HEK293 (cell line): ENCODE data around the gene RAB39A.

Experiments
- IKZF3 ChIP-seq: fragments of 450-650 bp; IDR thresholded peaks from 2 replicates; pipeline ENCODE4 v1.5.0; 2018; ENCODE audit warnings: missing biosample characterization, mild to moderate bottlenecking, missing genetic modification characterization, moderate library complexity
- KLF1 ChIP-seq: fragments of 450-650 bp; formaldehyde crosslinking; IDR thresholded peaks from 2 replicates; pipeline ENCODE4 v1.5.1; 2016; ENCODE audit warnings: missing biosample characterization, missing genetic modification characterization
- KLF10 ChIP-seq: fragments of 450-650 bp; IDR thresholded peaks from 2 replicates; pipeline ENCODE4 v1.5.1; 2018; ENCODE audit warnings: missing biosample characterization, mild to moderate bottlenecking, missing genetic modification characterization
- MZF1 ChIP-seq: fragments of 450-650 bp; formaldehyde crosslinking; IDR thresholded peaks from 2 replicates; pipeline ENCODE4 v1.5.1; 2017; ENCODE audit warnings: missing biosample characterization, missing genetic modification characterization, borderline replicate concordance
- RBAK ChIP-seq: fragments of 450-650 bp; formaldehyde crosslinking; IDR thresholded peaks from 2 replicates; pipeline ENCODE4 v1.5.1; 2016; ENCODE audit warnings: missing biosample characterization, missing genetic modification characterization
- REPIN1 ChIP-seq: fragments of 450-650 bp; formaldehyde crosslinking; IDR thresholded peaks from 2 replicates; pipeline ENCODE4 v1.5.1; 2017; ENCODE audit warnings: missing biosample characterization, missing genetic modification characterization, low read depth
- SP2 ChIP-seq: fragments of 450-650 bp; formaldehyde crosslinking; IDR thresholded peaks from 2 replicates; pipeline ENCODE4 v1.5.1; 2016; ENCODE audit warnings: missing biosample characterization, missing genetic modification characterization
- SP7 ChIP-seq: fragments of 450-650 bp; formaldehyde crosslinking; IDR thresholded peaks from 2 replicates; pipeline ENCODE4 v1.5.1; 2016; ENCODE audit warnings: missing biosample characterization, missing genetic modification characterization
- YY1 ChIP-seq: fragments of 450-650 bp; formaldehyde crosslinking; IDR thresholded peaks from 2 replicates; pipeline ENCODE4 v1.5.1; 2018; ENCODE audit warnings: missing biosample characterization, missing genetic modification characterization
- YY2 ChIP-seq: fragments of 450-650 bp; formaldehyde crosslinking; IDR thresholded peaks from 2 replicates; pipeline ENCODE4 v1.5.1; 2016; ENCODE audit warnings: missing biosample characterization, missing genetic modification characterization
- ZBTB1 ChIP-seq: fragments of 450-650 bp; formaldehyde crosslinking; IDR thresholded peaks from 2 replicates; pipeline ENCODE4 v1.5.1; 2016; ENCODE audit warnings: missing biosample characterization, missing genetic modification characterization
- ZBTB21 ChIP-seq: fragments of 450-650 bp; formaldehyde crosslinking; IDR thresholded peaks from 2 replicates; pipeline ENCODE4 v1.5.1; 2017; ENCODE audit warnings: missing biosample characterization, missing genetic modification characterization
- ZFHX2 ChIP-seq: fragments of 450-650 bp; formaldehyde crosslinking; conservative IDR thresholded peaks from 2 replicates; pipeline ENCODE4 v1.5.1; 2016; ENCODE audit warnings: missing biosample characterization, missing genetic modification characterization
- ZFP69B ChIP-seq: fragments of 450-650 bp; formaldehyde crosslinking; IDR thresholded peaks from 2 replicates; pipeline ENCODE4 v1.5.1; 2016; ENCODE audit warnings: missing biosample characterization, missing genetic modification characterization
- ZIC2 ChIP-seq: fragments of 450-650 bp; formaldehyde crosslinking; IDR thresholded peaks from 2 replicates; pipeline ENCODE4 v1.5.1; 2016; ENCODE audit warnings: missing biosample characterization, missing genetic modification characterization
- ZNF155 ChIP-seq: fragments of 450-650 bp; formaldehyde crosslinking; IDR thresholded peaks from 2 replicates; pipeline ENCODE4 v1.5.1; 2016; ENCODE audit warnings: missing biosample characterization, missing genetic modification characterization
- ZNF214 ChIP-seq: fragments of 450-650 bp; formaldehyde crosslinking; IDR thresholded peaks from 2 replicates; pipeline ENCODE4 v1.5.1; 2017; ENCODE audit warnings: missing biosample characterization, mild to moderate bottlenecking, missing genetic modification characterization, borderline replicate concordance
- ZNF292 ChIP-seq: fragments of 450-650 bp; formaldehyde crosslinking; IDR thresholded peaks from 2 replicates; pipeline ENCODE4 v1.5.1; 2016; ENCODE audit warnings: low read depth, missing biosample characterization, missing genetic modification characterization, borderline replicate concordance
- ZNF335 ChIP-seq: fragments of 450-650 bp; formaldehyde crosslinking; conservative IDR thresholded peaks from 2 replicates; pipeline ENCODE4 v1.5.1; 2016; ENCODE audit warnings: missing biosample characterization, missing genetic modification characterization
- ZNF416 ChIP-seq: fragments of 450-650 bp; formaldehyde crosslinking; IDR thresholded peaks from 2 replicates; pipeline ENCODE4 v1.5.1; 2016; ENCODE audit warnings: missing biosample characterization, missing genetic modification characterization
- ZNF449 ChIP-seq: fragments of 450-650 bp; formaldehyde crosslinking; IDR thresholded peaks from 2 replicates; pipeline ENCODE4 v1.5.1; 2017; ENCODE audit warnings: missing biosample characterization, mild to moderate bottlenecking, missing genetic modification characterization, moderate library complexity
- ZNF501 ChIP-seq: fragments of 450-650 bp; formaldehyde crosslinking; IDR thresholded peaks from 2 replicates; pipeline ENCODE4 v1.5.1; 2016; ENCODE audit warnings: missing biosample characterization, missing genetic modification characterization
- ZNF521 ChIP-seq: fragments of 450-650 bp; formaldehyde crosslinking; IDR thresholded peaks from 2 replicates; pipeline ENCODE4 v1.5.1; 2017; ENCODE audit warnings: missing biosample characterization, mild to moderate bottlenecking, missing genetic modification characterization
- ZNF529 ChIP-seq: fragments of 450-650 bp; formaldehyde crosslinking; IDR thresholded peaks from 2 replicates; pipeline ENCODE4 v1.5.1; 2017; ENCODE audit warnings: missing genetic modification characterization, missing biosample characterization; ENCODE audit not compliant: insufficient replicate concordance
- ZNF549 ChIP-seq: fragments of 450-650 bp; IDR thresholded peaks from 2 replicates; pipeline ENCODE4 v1.5.1; 2018; ENCODE audit warnings: missing biosample characterization, missing genetic modification characterization, mild to moderate bottlenecking, inconsistent platforms, moderate library complexity
- ZNF555 ChIP-seq: fragments of 450-650 bp; formaldehyde crosslinking; conservative IDR thresholded peaks from 2 replicates; pipeline ENCODE4 v1.5.1; 2017; ENCODE audit warnings: missing biosample characterization, mild to moderate bottlenecking, missing genetic modification characterization, inconsistent platforms
- ZNF600 ChIP-seq: fragments of 450-650 bp; formaldehyde crosslinking; IDR thresholded peaks from 2 replicates; pipeline ENCODE4 v1.5.1; 2016; ENCODE audit warnings: missing biosample characterization, missing genetic modification characterization
- ZNF654 ChIP-seq: fragments of 450-650 bp; formaldehyde crosslinking; IDR thresholded peaks from 2 replicates; pipeline ENCODE4 v1.5.1; 2016; ENCODE audit warnings: low read depth, missing biosample characterization, missing genetic modification characterization
- ZNF830 ChIP-seq: fragments of 450-650 bp; IDR thresholded peaks from 2 replicates; pipeline ENCODE4 v1.5.0; 2018; ENCODE audit warnings: missing biosample characterization, missing genetic modification characterization, low read depth, mild to moderate bottlenecking, moderate library complexity
- TF ChIP-seq, protein P1 (sequence below): fragments of 450-650 bp; formaldehyde crosslinking; IDR thresholded peaks from 2 replicates; pipeline ENCODE4 v1.5.1; 2016; ENCODE audit warnings: missing biosample characterization, missing genetic modification characterization
- TF ChIP-seq, protein P2 (sequence below): fragments of 450-650 bp; formaldehyde crosslinking; conservative IDR thresholded peaks from 2 replicates; pipeline ENCODE4 v1.5.1; 2016; ENCODE audit warnings: low read depth, missing biosample characterization, missing genetic modification characterization
- TF ChIP-seq, protein P3 (sequence below): fragments of 450-650 bp; formaldehyde crosslinking; IDR thresholded peaks from 2 replicates; pipeline ENCODE4 v1.5.1; 2017; ENCODE audit warnings: missing biosample characterization, missing genetic modification characterization

The RAB39A gene

GRCh38 chr11:108008656-108009496, 80.6 kb downstream of the RAB39A start, which contains the start of gene CUL5 (continued):
- TF ChIP-seq, protein P1, sequence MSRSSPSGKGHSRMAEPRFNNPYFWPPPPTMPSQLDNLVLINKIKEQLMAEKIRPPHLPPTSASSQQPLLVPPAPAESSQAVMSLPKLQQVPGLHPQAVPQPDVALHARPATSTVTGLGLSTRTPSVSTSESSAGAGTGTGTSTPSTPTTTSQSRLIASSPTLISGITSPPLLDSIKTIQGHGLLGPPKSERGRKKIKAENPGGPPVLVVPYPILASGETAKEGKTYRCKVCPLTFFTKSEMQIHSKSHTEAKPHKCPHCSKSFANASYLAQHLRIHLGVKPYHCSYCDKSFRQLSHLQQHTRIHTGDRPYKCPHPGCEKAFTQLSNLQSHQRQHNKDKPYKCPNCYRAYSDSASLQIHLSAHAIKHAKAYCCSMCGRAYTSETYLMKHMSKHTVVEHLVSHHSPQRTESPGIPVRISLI (tag by site-specific recombination), result no peak
- TF ChIP-seq ZNF155 (tag by site-specific recombination), result no peak
- peak; percentile 24; the same call in 1 of the 2 replicates for TF ChIP-seq SP2 (tag by site-specific recombination)
- TF ChIP-seq YY2 (tag by site-specific recombination), result peak; percentile 19; the same call in 1 of the 2 replicates
- TF ChIP-seq ZNF654 (tag by site-specific recombination), result peak; percentile 21
- no peak for TF ChIP-seq ZNF521 (tag by site-specific recombination)
- no peak for TF ChIP-seq ZNF830 (tag by site-specific recombination)
- peak; percentile 69 for TF ChIP-seq YY1 (tag by site-specific recombination)
- TF ChIP-seq ZIC2 (tag by site-specific recombination), result peak; percentile 48; the same call in 1 of the 2 replicates
- TF ChIP-seq, protein P2, sequence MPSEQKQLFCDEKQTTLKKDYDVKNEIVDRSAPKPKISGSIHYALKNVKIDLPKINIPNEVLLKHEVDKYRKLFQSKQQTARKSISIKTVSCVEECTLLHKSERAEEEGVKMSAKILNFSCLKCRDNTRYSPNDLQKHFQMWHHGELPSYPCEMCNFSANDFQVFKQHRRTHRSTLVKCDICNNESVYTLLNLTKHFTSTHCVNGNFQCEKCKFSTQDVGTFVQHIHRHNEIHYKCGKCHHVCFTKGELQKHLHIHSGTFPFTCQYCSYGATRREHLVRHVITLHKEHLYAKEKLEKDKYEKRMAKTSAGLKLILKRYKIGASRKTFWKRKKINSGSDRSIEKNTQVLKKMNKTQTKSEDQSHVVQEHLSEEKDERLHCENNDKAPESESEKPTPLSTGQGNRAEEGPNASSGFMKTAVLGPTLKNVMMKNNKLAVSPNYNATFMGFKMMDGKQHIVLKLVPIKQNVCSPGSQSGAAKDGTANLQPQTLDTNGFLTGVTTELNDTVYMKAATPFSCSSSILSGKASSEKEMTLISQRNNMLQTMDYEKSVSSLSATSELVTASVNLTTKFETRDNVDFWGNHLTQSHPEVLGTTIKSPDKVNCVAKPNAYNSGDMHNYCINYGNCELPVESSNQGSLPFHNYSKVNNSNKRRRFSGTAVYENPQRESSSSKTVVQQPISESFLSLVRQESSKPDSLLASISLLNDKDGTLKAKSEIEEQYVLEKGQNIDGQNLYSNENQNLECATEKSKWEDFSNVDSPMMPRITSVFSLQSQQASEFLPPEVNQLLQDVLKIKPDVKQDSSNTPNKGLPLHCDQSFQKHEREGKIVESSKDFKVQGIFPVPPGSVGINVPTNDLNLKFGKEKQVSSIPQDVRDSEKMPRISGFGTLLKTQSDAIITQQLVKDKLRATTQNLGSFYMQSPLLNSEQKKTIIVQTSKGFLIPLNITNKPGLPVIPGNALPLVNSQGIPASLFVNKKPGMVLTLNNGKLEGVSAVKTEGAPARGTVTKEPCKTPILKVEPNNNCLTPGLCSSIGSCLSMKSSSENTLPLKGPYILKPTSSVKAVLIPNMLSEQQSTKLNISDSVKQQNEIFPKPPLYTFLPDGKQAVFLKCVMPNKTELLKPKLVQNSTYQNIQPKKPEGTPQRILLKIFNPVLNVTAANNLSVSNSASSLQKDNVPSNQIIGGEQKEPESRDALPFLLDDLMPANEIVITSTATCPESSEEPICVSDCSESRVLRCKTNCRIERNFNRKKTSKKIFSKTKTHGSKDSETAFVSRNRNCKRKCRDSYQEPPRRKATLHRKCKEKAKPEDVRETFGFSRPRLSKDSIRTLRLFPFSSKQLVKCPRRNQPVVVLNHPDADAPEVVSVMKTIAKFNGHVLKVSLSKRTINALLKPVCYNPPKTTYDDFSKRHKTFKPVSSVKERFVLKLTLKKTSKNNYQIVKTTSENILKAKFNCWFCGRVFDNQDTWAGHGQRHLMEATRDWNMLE, result no peak
- TF ChIP-seq ZNF214 (tag by site-specific recombination), result no peak
- TF ChIP-seq KLF1, result peak; percentile 29; the same call in 1 of the 2 replicates
- TF ChIP-seq RBAK (tag by site-specific recombination), result no peak
- TF ChIP-seq ZNF292 (tag by site-specific recombination), result no peak
- TF ChIP-seq ZNF600, result peak; percentile 63
- no peak for TF ChIP-seq ZNF529 (tag by site-specific recombination)
- no peak for TF ChIP-seq ZNF416 (tag by site-specific recombination)
- TF ChIP-seq ZBTB1 (tag by site-specific recombination), result no peak
- TF ChIP-seq, protein P3, sequence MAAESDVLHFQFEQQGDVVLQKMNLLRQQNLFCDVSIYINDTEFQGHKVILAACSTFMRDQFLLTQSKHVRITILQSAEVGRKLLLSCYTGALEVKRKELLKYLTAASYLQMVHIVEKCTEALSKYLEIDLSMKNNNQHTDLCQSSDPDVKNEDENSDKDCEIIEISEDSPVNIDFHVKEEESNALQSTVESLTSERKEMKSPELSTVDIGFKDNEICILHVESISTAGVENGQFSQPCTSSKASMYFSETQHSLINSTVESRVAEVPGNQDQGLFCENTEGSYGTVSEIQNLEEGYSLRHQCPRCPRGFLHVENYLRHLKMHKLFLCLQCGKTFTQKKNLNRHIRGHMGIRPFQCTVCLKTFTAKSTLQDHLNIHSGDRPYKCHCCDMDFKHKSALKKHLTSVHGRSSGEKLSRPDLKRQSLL (tag by site-specific recombination), result peak; percentile 74
- TF ChIP-seq ZNF449 (tag by site-specific recombination), result 0 out of 2 replicates have a peak, but pooled peaks have one; percentile 10
- TF ChIP-seq ZFP69B (tag by site-specific recombination), result peak; percentile 95
- no peak for TF ChIP-seq MZF1 (tag by site-specific recombination)
- TF ChIP-seq ZNF555, result no peak
- peak; percentile 90 for TF ChIP-seq ZNF501 (tag by site-specific recombination)
- 0 out of 2 replicates have a peak, but pooled peaks have one; percentile 72 for TF ChIP-seq REPIN1
- TF ChIP-seq ZFHX2, result peak; percentile 80
- peak; percentile 70; the same call in 1 of the 2 replicates for TF ChIP-seq SP7 (tag by site-specific recombination)
- TF ChIP-seq ZNF335 (tag by site-specific recombination), result peak; percentile 97
- no peak for TF ChIP-seq ZNF549
- TF ChIP-seq KLF10, result peak; percentile 58; the same call in 1 of the 2 replicates
- TF ChIP-seq ZBTB21 (tag by site-specific recombination), result no peak
- no peak for TF ChIP-seq IKZF3 (tag by site-specific recombination)
